ENCODE measurements around the gene DPM1. TPM values are rescaled to one million over a fixed set of nuclear protein-coding genes. Genes with fewer than 3 reads are reported as not detected.

DPM1 gene
- total RNA-seq, 2 donors from 2014 or later = 25.9 to 34.1 TPM

- no peaks in the 10 kb centered on the region for H3K9me3 ChIP-seq (ENCODE audit: control insufficient read depth, low read length, poor library complexity, severe bottlenecking)
- ATAC-seq (peak; percentile 73), DNase-seq (peak; percentile 80 to 85 (median 82))
- Mint-ChIP-seq H3K4me3 (peak within 1 kb of the TSS; percentile 98), H3K27ac (peak within 1 kb of the TSS; percentile 99), H3K36me3 (ENCODE audit: low read depth) (peaks cover 7% of the 10 kb centered on the region), H3K4me1 (peaks cover 28% of the 10 kb centered on the region), H3K27me3 (no peaks in the 10 kb centered on the region)
These were observed 26.9 kb downstream of the DPM1 start, which contains the start of gene ADNP for GRCh38 chr20:50931306-50932015. Gene ADNP (minus strand): TSS chr20:50931437. CDS start chr20:50903996, 27,441 bp downstream.

DNA sequence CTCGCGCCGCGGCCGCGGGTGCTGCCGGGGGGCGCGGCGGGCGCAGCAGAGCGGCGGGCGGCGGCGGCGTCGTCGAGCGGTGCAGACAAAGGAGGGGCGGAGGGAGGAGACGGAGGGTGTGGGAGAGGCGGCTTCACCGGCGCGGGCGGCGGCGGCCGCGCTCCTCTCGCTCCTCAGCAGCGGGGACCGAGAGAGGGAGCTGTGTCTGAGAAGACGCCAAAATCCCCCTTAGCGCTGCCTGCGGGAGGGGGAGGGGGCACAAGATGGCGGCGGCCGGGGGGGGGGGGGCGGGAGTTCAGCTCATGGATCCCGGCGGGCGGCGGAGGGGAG lies 27.4 kb downstream of the DPM1 start:
- peak overlapping the region; percentile 89 for H3K4me3 Mint-ChIP-seq
- H3K9me3 ChIP-seq (ENCODE audit: control insufficient read depth, low read length, poor library complexity, severe bottlenecking) = no peaks in the 10 kb centered on the region
- peaks cover 29% of the 10 kb centered on the region for H3K4me1 Mint-ChIP-seq
- DNase-seq (peak in 2 of 3 donors; percentile 67), ATAC-seq (peak; percentile 58)
- no peaks in the 10 kb centered on the region for H3K27me3 Mint-ChIP-seq
- peak overlapping the region; percentile 99 for H3K27ac Mint-ChIP-seq
- H3K36me3 Mint-ChIP-seq (ENCODE audit: low read depth) = peaks cover 7% of the 10 kb centered on the region

DNA sequence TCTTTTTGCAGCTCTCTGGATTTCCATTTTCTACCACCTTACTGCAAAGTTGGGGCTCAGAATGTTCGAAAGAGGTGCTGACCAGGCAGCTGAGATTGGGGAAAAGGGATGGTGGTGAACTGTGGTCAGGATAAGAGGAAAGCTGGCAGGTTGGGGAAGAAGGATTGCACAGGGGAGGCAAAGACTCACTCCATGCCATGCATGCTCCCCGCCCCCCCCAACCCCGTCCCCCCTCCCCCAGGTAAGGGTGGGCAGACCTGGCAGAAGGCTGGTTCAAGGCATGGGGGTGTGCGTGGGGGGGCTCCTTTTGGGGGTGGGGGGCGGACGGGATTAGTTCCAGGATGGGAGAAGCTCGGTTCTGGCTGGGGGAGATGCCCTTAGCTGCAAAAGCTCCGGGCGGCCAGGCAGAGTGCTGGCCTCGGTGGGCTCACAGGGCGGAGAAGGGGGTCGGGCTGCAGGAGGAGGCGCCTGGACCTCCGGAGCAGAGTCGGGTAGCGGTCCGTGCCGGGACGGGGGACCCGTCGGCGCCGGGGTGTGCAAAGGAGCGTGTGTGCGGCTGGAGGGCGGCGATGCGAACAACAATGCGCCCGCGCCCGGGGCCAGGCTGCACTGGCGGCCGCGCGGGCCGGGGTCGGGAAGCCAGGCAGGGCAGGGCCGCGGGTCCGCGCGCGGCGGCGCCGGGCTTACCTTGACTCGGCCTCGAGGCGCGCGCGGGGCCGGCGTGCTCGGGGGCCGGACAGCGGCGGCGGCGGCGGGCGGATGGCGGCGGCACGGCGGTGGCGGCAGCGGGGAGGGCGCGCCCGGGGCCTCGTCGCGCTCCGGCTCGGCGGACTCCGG lies 28.0 kb downstream of the DPM1 start:
- Mint-ChIP-seq H3K36me3 (ENCODE audit: low read depth) (peaks cover 7% of the 10 kb centered on the region), H3K27ac (peak overlapping the region; percentile 99), H3K4me1 (peaks cover 35% of the 10 kb centered on the region), H3K4me3 (peak overlapping the region; percentile 98), H3K27me3 (no peaks in the 10 kb centered on the region)
- ATAC-seq (peak; percentile 0), DNase-seq (peak in 2 of 3 donors; percentile 8 to 22)
- H3K9me3 ChIP-seq (ENCODE audit: control insufficient read depth, low read length, poor library complexity, severe bottlenecking) = no peaks in the 10 kb centered on the region

DNA sequence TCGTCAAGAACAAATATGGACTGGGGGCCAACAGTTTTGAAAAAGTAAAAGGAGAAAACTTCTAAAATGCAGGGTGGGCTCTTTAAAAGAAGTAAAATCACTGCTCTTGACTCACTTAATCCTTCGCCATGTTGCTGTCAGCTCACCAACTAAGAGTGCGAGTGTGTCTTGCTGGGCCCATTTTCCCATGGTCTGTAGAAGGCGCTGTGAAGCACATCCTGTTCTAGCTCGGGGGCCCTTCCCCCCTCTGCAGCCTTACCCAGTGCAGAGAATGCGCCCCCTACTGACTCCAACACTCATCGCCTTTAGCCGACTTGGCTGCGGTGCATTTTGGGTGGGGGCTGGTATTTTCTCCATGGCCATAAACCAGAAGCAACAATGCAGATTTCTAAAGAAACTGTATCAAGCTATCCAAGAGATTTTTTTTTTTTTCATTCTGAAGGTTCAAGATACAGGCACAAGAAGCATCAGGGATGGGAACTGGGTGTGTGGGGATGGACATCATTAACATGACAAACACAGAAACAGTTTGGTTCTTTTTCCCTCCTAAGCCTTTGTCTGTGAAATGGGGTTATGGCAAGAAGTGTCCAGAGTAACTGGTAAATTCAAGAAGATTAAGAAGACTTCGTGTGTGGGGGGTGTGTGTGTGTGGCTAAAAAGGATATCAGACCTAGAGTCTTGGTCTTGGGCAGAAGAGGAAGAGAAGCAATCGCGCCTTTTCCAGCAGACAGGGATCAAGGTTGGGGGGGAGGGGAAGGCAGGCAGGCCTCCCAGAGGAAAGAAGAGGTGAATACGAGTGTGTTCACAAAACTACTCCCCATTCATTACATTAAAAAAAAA lies 28.8 kb downstream of the DPM1 start:
- H3K27ac Mint-ChIP-seq = peak overlapping the region; percentile 99
- ATAC-seq = peak; percentile 74
- H3K36me3 Mint-ChIP-seq (ENCODE audit: low read depth) = peaks cover 9% of the 10 kb centered on the region
- H3K27me3 Mint-ChIP-seq = no peaks in the 10 kb centered on the region
- H3K4me3 Mint-ChIP-seq = peak overlapping the region; percentile 98
- no peaks in the 10 kb centered on the region for H3K9me3 ChIP-seq (ENCODE audit: control insufficient read depth, low read length, poor library complexity, severe bottlenecking)
- peaks cover 40% of the 10 kb centered on the region for H3K4me1 Mint-ChIP-seq
- DNase-seq = peak; percentile 75 to 90 (median 81)

DNA sequence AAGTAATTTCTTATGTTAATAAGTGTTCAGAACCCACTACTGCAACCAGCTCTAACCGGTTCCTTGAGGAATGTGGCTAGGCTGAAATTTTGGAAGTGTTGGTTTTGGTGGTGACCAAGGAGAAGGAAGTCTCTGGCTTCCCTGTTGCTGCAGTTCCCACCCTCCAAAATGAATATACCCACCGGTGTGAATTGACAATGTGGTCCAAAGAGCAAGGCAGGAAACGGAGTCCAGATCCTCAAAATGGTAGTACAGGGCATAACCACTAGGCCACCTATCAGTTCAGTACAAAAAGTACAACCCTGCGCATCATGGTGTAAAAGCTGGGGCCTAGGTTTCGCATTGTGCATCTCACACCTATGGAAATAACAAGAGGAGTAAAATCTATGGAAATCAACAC lies 29.9 kb downstream of the DPM1 start:
- Mint-ChIP-seq H3K4me3 (peak overlapping the region; percentile 54), H3K36me3 (ENCODE audit: low read depth) (peaks cover 9% of the 10 kb centered on the region), H3K4me1 (peaks cover 40% of the 10 kb centered on the region), H3K27ac (peak overlapping the region; percentile 99), H3K27me3 (no peaks in the 10 kb centered on the region)
- no peak for ATAC-seq
- no peak for DNase-seq
- H3K9me3 ChIP-seq (ENCODE audit: control insufficient read depth, low read length, poor library complexity, severe bottlenecking) = no peaks in the 10 kb centered on the region

DNA sequence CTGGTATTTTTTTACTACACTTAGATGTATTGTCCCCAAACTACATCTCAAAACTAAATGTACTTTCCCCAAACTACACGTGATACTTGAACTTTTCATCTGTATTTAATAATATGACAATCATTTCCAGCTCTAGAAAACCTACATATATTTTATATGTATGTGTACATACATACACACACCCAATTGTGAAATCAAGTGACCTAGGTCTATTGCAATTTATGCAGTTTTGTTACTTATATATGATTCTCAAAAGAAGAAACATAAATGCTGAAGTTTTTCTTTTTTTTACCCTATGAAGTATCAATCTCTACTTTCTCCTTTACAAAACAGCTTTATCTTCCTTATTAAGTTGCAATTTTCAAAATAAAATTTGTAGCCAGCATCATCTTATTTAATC lies 31.8 kb downstream of the DPM1 start:
- ATAC-seq = no peak
- H3K36me3 Mint-ChIP-seq (ENCODE audit: low read depth) = peaks cover 9% of the 10 kb centered on the region
- no peaks in the 10 kb centered on the region for H3K9me3 ChIP-seq (ENCODE audit: control insufficient read depth, low read length, poor library complexity, severe bottlenecking)
- no peak for DNase-seq
- H3K27me3 Mint-ChIP-seq = no peaks in the 10 kb centered on the region
- H3K27ac Mint-ChIP-seq = no peak overlapping the region
- no peak overlapping the region for H3K4me3 Mint-ChIP-seq
- peaks cover 41% of the 10 kb centered on the region for H3K4me1 Mint-ChIP-seq

DNA sequence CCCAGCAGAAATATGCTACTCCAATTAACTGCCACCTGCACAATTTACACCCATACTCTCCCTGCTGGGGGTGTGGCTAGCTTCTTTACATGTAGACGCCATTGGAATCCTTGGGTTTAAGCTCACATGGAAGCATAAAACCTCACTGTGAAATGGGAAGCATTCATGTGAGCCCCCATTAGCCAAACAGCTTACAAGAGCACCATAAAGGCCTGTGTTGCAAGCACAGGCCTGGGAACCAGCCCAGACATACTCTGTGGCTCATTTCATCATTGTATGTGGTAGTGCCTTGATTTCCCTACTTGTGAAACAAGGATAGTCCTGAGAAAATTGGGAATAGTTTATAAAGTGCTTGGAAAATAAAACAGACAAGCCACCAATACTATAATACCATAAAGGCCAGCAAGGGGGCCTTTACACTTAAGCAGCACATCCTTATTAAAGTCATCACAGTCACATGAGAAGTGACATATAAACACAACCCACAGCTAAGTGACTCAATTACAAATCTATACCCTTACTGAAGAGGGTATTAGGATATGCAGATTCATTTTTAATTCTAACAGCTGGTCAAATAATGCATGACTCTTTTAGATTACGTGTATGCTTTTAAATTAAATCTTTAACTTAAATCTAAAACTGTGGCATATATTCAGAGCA lies 33.9 kb downstream of the DPM1 start:
- H3K27ac Mint-ChIP-seq = peak overlapping the region; percentile 68
- H3K4me3 Mint-ChIP-seq = no peak overlapping the region
- H3K36me3 Mint-ChIP-seq (ENCODE audit: low read depth) = peaks cover 2% of the 10 kb centered on the region
- DNase-seq (no peak), ATAC-seq (no peak)
- no peaks in the 10 kb centered on the region for H3K27me3 Mint-ChIP-seq
- no peaks in the 10 kb centered on the region for H3K9me3 ChIP-seq (ENCODE audit: control insufficient read depth, low read length, poor library complexity, severe bottlenecking)
- peaks cover 43% of the 10 kb centered on the region for H3K4me1 Mint-ChIP-seq

DNA sequence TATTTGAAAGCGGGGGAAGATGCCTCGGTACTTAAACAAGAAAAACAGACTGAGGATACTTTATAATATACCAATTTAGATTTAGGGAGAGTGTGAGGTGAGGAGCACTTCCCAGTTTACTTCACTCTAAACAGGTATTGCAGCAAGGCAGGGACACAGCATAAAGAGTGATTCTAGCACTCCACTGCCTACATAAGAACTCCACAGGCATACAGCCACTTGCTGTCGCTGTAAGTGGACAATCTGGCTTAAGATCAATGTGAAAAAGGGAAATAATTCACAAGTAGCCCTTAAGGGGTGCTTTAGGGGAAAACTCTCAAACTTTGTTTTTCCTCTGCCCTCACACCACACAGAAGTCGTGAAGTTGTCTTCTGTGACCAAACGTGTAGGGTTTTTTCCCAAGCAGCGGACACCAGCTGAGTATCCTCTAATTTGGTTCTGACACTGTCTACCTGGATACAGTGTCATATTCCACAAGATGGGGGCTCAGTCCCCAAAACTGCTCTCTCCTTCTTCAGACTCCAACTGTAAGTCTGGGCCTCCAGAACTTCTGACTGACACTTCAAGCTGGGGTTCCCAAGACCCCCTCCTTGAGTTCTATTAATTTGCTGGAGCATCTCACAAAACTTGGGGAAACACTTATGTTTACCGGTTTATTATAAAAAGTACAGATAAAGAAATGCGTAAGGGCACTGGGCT lies 36.4 kb downstream of the DPM1 start:
- Mint-ChIP-seq H3K27ac (peak overlapping the region; percentile 91), H3K4me3 (peak overlapping the region; percentile 25), H3K27me3 (no peaks in the 10 kb centered on the region), H3K36me3 (ENCODE audit: low read depth) (peaks cover 2% of the 10 kb centered on the region), H3K4me1 (peaks cover 45% of the 10 kb centered on the region)
- ATAC-seq (no peak), DNase-seq (no peak)
- no peaks in the 10 kb centered on the region for H3K9me3 ChIP-seq (ENCODE audit: control insufficient read depth, low read length, poor library complexity, severe bottlenecking)

- Mint-ChIP-seq H3K36me3 (ENCODE audit: low read depth) (peaks cover 2% of the 10 kb centered on the region), H3K27ac (peak overlapping the region; percentile 91), H3K4me1 (peaks cover 50% of the 10 kb centered on the region), H3K4me3 (no peak overlapping the region), H3K27me3 (no peaks in the 10 kb centered on the region)
- DNase-seq (no peak), ATAC-seq (peak; percentile 83)
- H3K9me3 ChIP-seq (ENCODE audit: control insufficient read depth, low read length, poor library complexity, severe bottlenecking) = no peaks in the 10 kb centered on the region
These were observed 37.3 kb downstream of the DPM1 start for GRCh38 chr20:50920997-50921396.

DNA sequence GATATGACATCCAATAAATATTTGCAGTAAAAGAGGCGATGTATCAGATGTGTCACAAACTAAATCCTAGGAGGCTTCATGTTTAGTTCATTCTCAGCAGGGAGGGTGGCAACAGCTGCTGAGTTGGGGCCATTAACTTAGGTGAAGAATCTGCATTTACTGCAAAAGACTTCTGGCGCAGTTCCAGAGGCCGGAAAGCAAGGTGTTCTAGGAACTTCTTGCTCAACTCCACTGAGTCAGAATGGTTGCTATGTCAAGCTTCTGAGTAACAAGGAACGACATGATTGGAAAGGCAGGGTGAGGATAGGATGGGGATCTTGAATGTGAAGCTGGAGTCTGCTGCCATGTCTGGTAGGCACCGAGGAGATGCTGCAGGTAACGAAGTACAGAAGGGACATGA lies 38.8 kb downstream of the DPM1 start:
- DNase-seq = no peak
- peak overlapping the region; percentile 91 for H3K27ac Mint-ChIP-seq
- H3K36me3 Mint-ChIP-seq (ENCODE audit: low read depth) = no peaks in the 10 kb centered on the region
- no peaks in the 10 kb centered on the region for H3K27me3 Mint-ChIP-seq
- no peak for ATAC-seq
- no peaks in the 10 kb centered on the region for H3K9me3 ChIP-seq (ENCODE audit: control insufficient read depth, low read length, poor library complexity, severe bottlenecking)
- H3K4me1 Mint-ChIP-seq = peaks cover 48% of the 10 kb centered on the region
- H3K4me3 Mint-ChIP-seq = no peak overlapping the region

- DNase-seq (no peak), ATAC-seq (no peak)
- Mint-ChIP-seq H3K4me3 (no peak overlapping the region), H3K4me1 (peaks cover 59% of the 10 kb centered on the region), H3K36me3 (ENCODE audit: low read depth) (no peaks in the 10 kb centered on the region), H3K27ac (peak overlapping the region; percentile 91), H3K27me3 (no peaks in the 10 kb centered on the region)
- no peaks in the 10 kb centered on the region for H3K9me3 ChIP-seq (ENCODE audit: control insufficient read depth, low read length, poor library complexity, severe bottlenecking)
These were observed 39.9 kb downstream of the DPM1 start for GRCh38 chr20:50918403-50918802.

DNA sequence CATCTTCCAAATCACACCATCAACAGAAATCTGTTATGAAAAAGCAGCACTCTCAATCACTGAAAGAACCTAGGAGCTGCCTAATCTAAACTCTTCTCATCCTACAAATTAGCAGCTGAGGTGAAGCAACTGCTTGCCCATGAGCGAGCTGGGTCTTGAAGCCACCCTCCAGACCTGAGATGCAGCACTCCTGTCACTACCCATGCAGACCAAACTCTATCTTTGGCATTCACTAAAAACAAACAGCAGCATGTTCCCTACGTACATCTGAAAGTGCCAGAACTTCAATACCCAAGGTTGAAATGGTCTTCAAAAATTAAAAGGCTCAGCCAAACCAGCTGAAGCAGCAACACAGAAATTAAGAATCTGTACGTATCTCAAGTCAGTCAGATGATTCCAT lies 41.4 kb downstream of the DPM1 start:
- Mint-ChIP-seq H3K36me3 (ENCODE audit: low read depth) (no peaks in the 10 kb centered on the region), H3K27ac (peak overlapping the region; percentile 82), H3K4me1 (peaks cover 62% of the 10 kb centered on the region), H3K27me3 (no peaks in the 10 kb centered on the region), H3K4me3 (peak overlapping the region; percentile 33)
- H3K9me3 ChIP-seq (ENCODE audit: control insufficient read depth, low read length, poor library complexity, severe bottlenecking) = no peaks in the 10 kb centered on the region
- DNase-seq = no peak
- no peak for ATAC-seq
